DND-41 (cell line): Measurements from ENCODE around the gene RNF151.

Source experiments
- CTCF ChIP-seq: IDR thresholded peaks from 2 replicates; pipeline ENCODE4 v1.5.1; 2012; ENCODE audit warnings: borderline replicate concordance, low read length, moderate library complexity, mild to moderate bottlenecking; ENCODE audit not compliant: poor library complexity, severe bottlenecking; ENCODE audit errors: extremely low read depth
- EZH2 ChIP-seq: IDR thresholded peaks from 3 replicates; pipeline ENCODE4 v1.6.1; 2012; ENCODE audit warnings: borderline replicate concordance, low read depth, mild to moderate bottlenecking, moderate library complexity, low read length, inconsistent platforms; ENCODE audit not compliant: severe bottlenecking

- TF ChIP-seq CTCF, result no peak
- TF ChIP-seq EZH2, result no peak
These were observed 21.9 kb upstream of the RNF151 start for GRCh38 chr16:1944612-1945199.
